ENCODE results near the gene SDHAF4. TPM values are rescaled to one million over a fixed set of nuclear protein-coding genes. Genes with fewer than 3 reads are reported as not detected.

SDHAF4 gene
- total and polyA plus RNA-seq, 2 of the 13 experiments (the other 11 are each of a cell fraction or from before 2014, with no cell fraction given) = 7.5 to 10.8 TPM

DNA sequence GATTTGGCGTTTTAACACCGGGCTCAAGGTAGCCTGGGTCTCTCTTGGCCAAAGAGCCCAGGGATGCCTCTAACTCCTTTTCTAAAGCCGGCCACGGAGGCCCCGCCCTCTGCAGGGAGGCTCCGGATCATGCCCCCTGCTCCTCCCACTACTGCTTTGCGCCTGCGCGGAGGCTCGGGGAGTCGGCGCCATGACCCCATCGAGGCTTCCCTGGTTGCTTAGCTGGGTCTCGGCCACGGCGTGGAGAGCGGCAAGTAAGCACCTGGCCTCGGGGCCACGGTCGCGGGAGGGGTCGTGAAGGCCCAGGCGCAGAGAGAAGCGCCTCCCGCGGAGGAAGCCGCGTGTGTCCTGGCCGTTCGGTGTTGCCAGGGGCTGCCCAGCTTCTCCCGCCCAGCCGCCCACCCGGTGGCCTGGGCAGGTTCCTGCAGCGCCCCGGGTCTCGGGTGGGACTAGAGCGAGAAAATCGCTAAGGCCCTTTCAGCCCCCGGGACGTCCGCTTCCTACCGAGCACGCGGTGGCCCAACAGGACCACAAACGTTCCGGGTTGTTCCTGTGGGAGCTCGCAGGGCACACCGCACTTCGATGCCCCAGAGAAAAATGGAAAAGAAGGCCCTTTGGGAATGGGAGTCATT is at the start of gene SDHAF4 (continued):
- TF ChIP-seq, protein P1, sequence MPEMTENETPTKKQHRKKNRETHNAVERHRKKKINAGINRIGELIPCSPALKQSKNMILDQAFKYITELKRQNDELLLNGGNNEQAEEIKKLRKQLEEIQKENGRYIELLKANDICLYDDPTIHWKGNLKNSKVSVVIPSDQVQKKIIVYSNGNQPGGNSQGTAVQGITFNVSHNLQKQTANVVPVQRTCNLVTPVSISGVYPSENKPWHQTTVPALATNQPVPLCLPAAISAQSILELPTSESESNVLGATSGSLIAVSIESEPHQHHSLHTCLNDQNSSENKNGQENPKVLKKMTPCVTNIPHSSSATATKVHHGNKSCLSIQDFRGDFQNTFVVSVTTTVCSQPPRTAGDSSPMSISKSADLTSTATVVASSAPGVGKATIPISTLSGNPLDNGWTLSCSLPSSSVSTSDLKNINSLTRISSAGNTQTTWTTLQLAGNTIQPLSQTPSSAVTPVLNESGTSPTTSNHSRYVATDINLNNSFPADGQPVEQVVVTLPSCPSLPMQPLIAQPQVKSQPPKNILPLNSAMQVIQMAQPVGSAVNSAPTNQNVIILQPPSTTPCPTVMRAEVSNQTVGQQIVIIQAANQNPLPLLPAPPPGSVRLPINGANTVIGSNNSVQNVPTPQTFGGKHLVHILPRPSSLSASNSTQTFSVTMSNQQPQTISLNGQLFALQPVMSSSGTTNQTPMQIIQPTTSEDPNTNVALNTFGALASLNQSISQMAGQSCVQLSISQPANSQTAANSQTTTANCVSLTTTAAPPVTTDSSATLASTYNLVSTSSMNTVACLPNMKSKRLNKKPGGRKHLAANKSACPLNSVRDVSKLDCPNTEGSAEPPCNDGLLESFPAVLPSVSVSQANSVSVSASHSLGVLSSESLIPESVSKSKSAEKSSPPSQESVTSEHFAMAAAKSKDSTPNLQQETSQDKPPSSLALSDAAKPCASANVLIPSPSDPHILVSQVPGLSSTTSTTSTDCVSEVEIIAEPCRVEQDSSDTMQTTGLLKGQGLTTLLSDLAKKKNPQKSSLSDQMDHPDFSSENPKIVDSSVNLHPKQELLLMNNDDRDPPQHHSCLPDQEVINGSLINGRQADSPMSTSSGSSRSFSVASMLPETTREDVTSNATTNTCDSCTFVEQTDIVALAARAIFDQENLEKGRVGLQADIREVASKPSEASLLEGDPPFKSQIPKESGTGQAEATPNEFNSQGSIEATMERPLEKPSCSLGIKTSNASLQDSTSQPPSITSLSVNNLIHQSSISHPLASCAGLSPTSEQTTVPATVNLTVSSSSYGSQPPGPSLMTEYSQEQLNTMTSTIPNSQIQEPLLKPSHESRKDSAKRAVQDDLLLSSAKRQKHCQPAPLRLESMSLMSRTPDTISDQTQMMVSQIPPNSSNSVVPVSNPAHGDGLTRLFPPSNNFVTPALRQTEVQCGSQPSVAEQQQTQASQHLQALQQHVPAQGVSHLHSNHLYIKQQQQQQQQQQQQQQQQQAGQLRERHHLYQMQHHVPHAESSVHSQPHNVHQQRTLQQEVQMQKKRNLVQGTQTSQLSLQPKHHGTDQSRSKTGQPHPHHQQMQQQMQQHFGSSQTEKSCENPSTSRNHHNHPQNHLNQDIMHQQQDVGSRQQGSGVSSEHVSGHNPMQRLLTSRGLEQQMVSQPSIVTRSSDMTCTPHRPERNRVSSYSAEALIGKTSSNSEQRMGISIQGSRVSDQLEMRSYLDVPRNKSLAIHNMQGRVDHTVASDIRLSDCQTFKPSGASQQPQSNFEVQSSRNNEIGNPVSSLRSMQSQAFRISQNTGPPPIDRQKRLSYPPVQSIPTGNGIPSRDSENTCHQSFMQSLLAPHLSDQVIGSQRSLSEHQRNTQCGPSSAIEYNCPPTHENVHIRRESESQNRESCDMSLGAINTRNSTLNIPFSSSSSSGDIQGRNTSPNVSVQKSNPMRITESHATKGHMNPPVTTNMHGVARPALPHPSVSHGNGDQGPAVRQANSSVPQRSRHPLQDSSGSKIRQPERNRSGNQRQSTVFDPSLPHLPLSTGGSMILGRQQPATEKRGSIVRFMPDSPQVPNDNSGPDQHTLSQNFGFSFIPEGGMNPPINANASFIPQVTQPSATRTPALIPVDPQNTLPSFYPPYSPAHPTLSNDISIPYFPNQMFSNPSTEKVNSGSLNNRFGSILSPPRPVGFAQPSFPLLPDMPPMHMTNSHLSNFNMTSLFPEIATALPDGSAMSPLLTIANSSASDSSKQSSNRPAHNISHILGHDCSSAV (CRISPR knock-in tag; IDR thresholded peaks at IDR 0.05; ENCODE audit: borderline replicate concordance) = no peak
- TF ChIP-seq ZBTB7B (CRISPR knock-in tag; IDR thresholded peaks at IDR 0.05) = peak; percentile 83
- TF ChIP-seq, protein P2, sequence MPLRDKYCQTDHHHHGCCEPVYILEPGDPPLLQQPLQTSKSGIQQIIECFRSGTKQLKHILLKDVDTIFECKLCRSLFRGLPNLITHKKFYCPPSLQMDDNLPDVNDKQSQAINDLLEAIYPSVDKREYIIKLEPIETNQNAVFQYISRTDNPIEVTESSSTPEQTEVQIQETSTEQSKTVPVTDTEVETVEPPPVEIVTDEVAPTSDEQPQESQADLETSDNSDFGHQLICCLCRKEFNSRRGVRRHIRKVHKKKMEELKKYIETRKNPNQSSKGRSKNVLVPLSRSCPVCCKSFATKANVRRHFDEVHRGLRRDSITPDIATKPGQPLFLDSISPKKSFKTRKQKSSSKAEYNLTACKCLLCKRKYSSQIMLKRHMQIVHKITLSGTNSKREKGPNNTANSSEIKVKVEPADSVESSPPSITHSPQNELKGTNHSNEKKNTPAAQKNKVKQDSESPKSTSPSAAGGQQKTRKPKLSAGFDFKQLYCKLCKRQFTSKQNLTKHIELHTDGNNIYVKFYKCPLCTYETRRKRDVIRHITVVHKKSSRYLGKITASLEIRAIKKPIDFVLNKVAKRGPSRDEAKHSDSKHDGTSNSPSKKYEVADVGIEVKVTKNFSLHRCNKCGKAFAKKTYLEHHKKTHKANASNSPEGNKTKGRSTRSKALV (CRISPR knock-in tag; IDR thresholded peaks at IDR 0.05) = peak; percentile 23; the same call in 1 of the 2 replicates
- TF ChIP-seq XRCC5 (optimal IDR thresholded peaks at IDR 0.05; ENCODE audit: low read length) = peak; percentile 68
- no peak for TF ChIP-seq TEAD3 (CRISPR knock-in tag; optimal IDR thresholded peaks at IDR 0.05; ENCODE audit: borderline replicate concordance)
- TF ChIP-seq, protein P3, sequence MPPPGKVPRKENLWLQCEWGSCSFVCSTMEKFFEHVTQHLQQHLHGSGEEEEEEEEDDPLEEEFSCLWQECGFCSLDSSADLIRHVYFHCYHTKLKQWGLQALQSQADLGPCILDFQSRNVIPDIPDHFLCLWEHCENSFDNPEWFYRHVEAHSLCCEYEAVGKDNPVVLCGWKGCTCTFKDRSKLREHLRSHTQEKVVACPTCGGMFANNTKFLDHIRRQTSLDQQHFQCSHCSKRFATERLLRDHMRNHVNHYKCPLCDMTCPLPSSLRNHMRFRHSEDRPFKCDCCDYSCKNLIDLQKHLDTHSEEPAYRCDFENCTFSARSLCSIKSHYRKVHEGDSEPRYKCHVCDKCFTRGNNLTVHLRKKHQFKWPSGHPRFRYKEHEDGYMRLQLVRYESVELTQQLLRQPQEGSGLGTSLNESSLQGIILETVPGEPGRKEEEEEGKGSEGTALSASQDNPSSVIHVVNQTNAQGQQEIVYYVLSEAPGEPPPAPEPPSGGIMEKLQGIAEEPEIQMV (CRISPR knock-in tag; IDR thresholded peaks at IDR 0.05; ENCODE audit: low read depth) = peak; percentile 78; the same call in 1 of the 2 replicates
- peak; percentile 21; the same call in 1 of the 2 replicates for TF ChIP-seq RELA (CRISPR knock-in tag; IDR thresholded peaks at IDR 0.05)
- TF ChIP-seq HOXD1 (CRISPR knock-in tag; IDR thresholded peaks at IDR 0.05) = no peak
- TF ChIP-seq ZNF552 (CRISPR knock-in tag; IDR thresholded peaks at IDR 0.05; ENCODE audit: borderline replicate concordance) = 0 out of 2 replicates have a peak, but pooled peaks have one; percentile 32
- TF ChIP-seq, protein P4, sequence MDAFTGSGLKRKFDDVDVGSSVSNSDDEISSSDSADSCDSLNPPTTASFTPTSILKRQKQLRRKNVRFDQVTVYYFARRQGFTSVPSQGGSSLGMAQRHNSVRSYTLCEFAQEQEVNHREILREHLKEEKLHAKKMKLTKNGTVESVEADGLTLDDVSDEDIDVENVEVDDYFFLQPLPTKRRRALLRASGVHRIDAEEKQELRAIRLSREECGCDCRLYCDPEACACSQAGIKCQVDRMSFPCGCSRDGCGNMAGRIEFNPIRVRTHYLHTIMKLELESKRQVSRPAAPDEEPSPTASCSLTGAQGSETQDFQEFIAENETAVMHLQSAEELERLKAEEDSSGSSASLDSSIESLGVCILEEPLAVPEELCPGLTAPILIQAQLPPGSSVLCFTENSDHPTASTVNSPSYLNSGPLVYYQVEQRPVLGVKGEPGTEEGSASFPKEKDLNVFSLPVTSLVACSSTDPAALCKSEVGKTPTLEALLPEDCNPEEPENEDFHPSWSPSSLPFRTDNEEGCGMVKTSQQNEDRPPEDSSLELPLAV (CRISPR knock-in tag; conservative IDR thresholded peaks at IDR 0.05; ENCODE audit: low read depth) = no peak
- peak; percentile 68; the same call in 1 of the 2 replicates for TF ChIP-seq E2F1 (CRISPR knock-in tag; IDR thresholded peaks at IDR 0.05)
- no peak for TF ChIP-seq ZNF841 (CRISPR knock-in tag; IDR thresholded peaks at IDR 0.05; ENCODE audit: borderline replicate concordance)
- TF ChIP-seq KAT8 (CRISPR knock-in tag; IDR thresholded peaks at IDR 0.05) = peak; percentile 80
- TF ChIP-seq KAT7 (CRISPR knock-in tag; IDR thresholded peaks at IDR 0.05; ENCODE audit: borderline replicate concordance) = peak; percentile 93
- peak; percentile 98 for TF ChIP-seq POLR2AphosphoS5 (IDR thresholded peaks at IDR 0.05; ENCODE audit: low read depth, low read length)

All from HepG2 (cell line).